NCI-H2107 (cell line): ENCODE data around the gene VLDLR.

Source experiments
- DNase-seq: peaks from one replicate; lab custom pipeline; 2025; lab: John Stamatoyannopoulos, UW

Gene VLDLR

GRCh38 chr9:2621722-2622460 lies at the start of gene VLDLR:
Gene VLDLR (plus strand): TSS chr9:2621787. CDS start chr9:2622190, 403 bp downstream.
- no peak for DNase-seq

GRCh38 chr9:2574203-2574602 lies 47.4 kb upstream of the VLDLR start:
- no peak for DNase-seq

GRCh38 chr9:2576631-2577030 lies 45.0 kb upstream of the VLDLR start:
- DNase-seq: no peak

GRCh38 chr9:2583308-2584013 lies 38.1 kb upstream of the VLDLR start:
- DNase-seq: no peak

- DNase-seq: no peak
Measured at GRCh38 chr9:2591967-2592366, 29.6 kb upstream of the VLDLR start.

GRCh38 chr9:2593744-2594143 lies 27.8 kb upstream of the VLDLR start:
- no peak for DNase-seq

GRCh38 chr9:2595973-2596372 lies 25.6 kb upstream of the VLDLR start:
- DNase-seq: no peak

- DNase-seq: peak; percentile 24
Measured at GRCh38 chr9:2597483-2597882, 24.1 kb upstream of the VLDLR start.

GRCh38 chr9:2599896-2600295 lies 21.7 kb upstream of the VLDLR start:
- no peak for DNase-seq

GRCh38 chr9:2600307-2600706 lies 21.3 kb upstream of the VLDLR start:
- DNase-seq: no peak

GRCh38 chr9:2601785-2602378 lies 19.7 kb upstream of the VLDLR start:
- no peak for DNase-seq

GRCh38 chr9:2602704-2603116 lies 18.9 kb upstream of the VLDLR start:
- peak; percentile 31 for DNase-seq

GRCh38 chr9:2603621-2604020 lies 18.0 kb upstream of the VLDLR start:
- DNase-seq: no peak

- DNase-seq: no peak
Measured at GRCh38 chr9:2605246-2605645, 16.3 kb upstream of the VLDLR start.

- no peak for DNase-seq
Measured at GRCh38 chr9:2608276-2608675, 13.3 kb upstream of the VLDLR start.

GRCh38 chr9:2610985-2611384 lies 10.6 kb upstream of the VLDLR start:
- DNase-seq: no peak

GRCh38 chr9:2611961-2612360 lies 9.6 kb upstream of the VLDLR start:
- no peak for DNase-seq

GRCh38 chr9:2613730-2614271 lies 7.8 kb upstream of the VLDLR start:
- DNase-seq: peak; percentile 67

- no peak for DNase-seq
Measured at GRCh38 chr9:2615497-2615896, 6.1 kb upstream of the VLDLR start.

GRCh38 chr9:2616692-2617377 lies 4.8 kb upstream of the VLDLR start:
- no peak for DNase-seq

- no peak for DNase-seq
Measured at GRCh38 chr9:2618289-2618688, 3.3 kb upstream of the VLDLR start.
